ENCODE measurements around the gene ZFAND3. TPM values are rescaled to one million over a fixed set of nuclear protein-coding genes. Genes with fewer than 3 reads are reported as not detected.

ZFAND3 gene
- total and polyA plus RNA-seq, 10 of the 15 experiments (the other 5 are each of a cell fraction or from before 2014, with no cell fraction given): 0.90 to 34.4 (median 16.3) TPM

- TF ChIP-seq, protein P1, sequence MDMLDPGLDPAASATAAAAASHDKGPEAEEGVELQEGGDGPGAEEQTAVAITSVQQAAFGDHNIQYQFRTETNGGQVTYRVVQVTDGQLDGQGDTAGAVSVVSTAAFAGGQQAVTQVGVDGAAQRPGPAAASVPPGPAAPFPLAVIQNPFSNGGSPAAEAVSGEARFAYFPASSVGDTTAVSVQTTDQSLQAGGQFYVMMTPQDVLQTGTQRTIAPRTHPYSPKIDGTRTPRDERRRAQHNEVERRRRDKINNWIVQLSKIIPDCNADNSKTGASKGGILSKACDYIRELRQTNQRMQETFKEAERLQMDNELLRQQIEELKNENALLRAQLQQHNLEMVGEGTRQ (IDR thresholded peaks at IDR 0.05; ENCODE audit: borderline replicate concordance, low read depth, low read length): no peak
- TF ChIP-seq FOXK2 (IDR thresholded peaks at IDR 0.05): no peak
- no peak for TF ChIP-seq USF1 (IDR thresholded peaks at IDR 0.05; ENCODE audit: borderline replicate concordance, extremely low read length, insufficient read depth, low read depth, low read length)
- no peak for TF ChIP-seq STAT1 (conservative IDR thresholded peaks at IDR 0.05)
- TF ChIP-seq, protein P2, sequence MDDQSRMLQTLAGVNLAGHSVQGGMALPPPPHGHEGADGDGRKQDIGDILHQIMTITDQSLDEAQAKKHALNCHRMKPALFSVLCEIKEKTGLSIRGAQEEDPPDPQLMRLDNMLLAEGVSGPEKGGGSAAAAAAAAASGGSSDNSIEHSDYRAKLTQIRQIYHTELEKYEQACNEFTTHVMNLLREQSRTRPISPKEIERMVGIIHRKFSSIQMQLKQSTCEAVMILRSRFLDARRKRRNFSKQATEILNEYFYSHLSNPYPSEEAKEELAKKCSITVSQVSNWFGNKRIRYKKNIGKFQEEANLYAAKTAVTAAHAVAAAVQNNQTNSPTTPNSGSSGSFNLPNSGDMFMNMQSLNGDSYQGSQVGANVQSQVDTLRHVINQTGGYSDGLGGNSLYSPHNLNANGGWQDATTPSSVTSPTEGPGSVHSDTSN (IDR thresholded peaks at IDR 0.05; ENCODE audit: insufficient replicate concordance, low read depth, low read length): no peak
- TF ChIP-seq ZBTB40 (IDR thresholded peaks at IDR 0.05; ENCODE audit: borderline replicate concordance): no peak
- no peak for TF ChIP-seq ZNF274 (IDR thresholded peaks at IDR 0.05; ENCODE audit: insufficient read depth, insufficient read length)
- no peak for TF ChIP-seq YBX1 (IDR thresholded peaks at IDR 0.05)
- TF ChIP-seq IRF4 (IDR thresholded peaks at IDR 0.05; ENCODE audit: low read depth, low read length): no peak
- TF ChIP-seq, protein P3, sequence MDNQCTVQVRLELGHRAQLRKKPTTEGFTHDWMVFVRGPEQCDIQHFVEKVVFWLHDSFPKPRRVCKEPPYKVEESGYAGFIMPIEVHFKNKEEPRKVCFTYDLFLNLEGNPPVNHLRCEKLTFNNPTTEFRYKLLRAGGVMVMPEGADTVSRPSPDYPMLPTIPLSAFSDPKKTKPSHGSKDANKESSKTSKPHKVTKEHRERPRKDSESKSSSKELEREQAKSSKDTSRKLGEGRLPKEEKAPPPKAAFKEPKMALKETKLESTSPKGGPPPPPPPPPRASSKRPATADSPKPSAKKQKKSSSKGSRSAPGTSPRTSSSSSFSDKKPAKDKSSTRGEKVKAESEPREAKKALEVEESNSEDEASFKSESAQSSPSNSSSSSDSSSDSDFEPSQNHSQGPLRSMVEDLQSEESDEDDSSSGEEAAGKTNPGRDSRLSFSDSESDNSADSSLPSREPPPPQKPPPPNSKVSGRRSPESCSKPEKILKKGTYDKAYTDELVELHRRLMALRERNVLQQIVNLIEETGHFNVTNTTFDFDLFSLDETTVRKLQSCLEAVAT (IDR thresholded peaks at IDR 0.05): no peak
- no peak for TF ChIP-seq IRF3 (IDR thresholded peaks at IDR 0.05)
- TF ChIP-seq CHD1 (IDR thresholded peaks at IDR 0.05; ENCODE audit: low read depth, low read length): no peak
- no peak for TF ChIP-seq SREBF1 (IDR thresholded peaks at IDR 0.05; ENCODE audit: low read length)
Observed at GRCh38 chr6:38080889-38081288, 261.4 kb downstream of the ZFAND3 start (continued).
